NT2/D1 (cell line): ENCODE data around the gene CCDC39.
A peak's percentile ranks its signal among the peaks of the same experiment; 100 is the strongest.
"Not testable (repeated sequence)": the region's sequence is repeated elsewhere in the genome, so short reads cannot be mapped to it uniquely, and the experiment has no call there.

Source experiments
- DNase-seq: peaks from one replicate; pipeline ENCODE4 v3.0.0-alpha.2; 2011; ENCODE audit warnings: low read depth, low spot score
- H3K27me3 ChIP-seq: 2 replicates; pipeline ENCODE4 v1.6.0; 2011; ENCODE audit warnings: mild to moderate bottlenecking; ENCODE audit not compliant: insufficient read length, insufficient read depth
- H3K36me3 ChIP-seq: 2 replicates; pipeline ENCODE4 v1.6.1; 2011; ENCODE audit warnings: mild to moderate bottlenecking, low read length, mixed read lengths; ENCODE audit not compliant: insufficient read depth, insufficient read length
- H3K4me1 ChIP-seq: 2 replicates; pipeline ENCODE4 v1.5.1; 2011; ENCODE audit not compliant: insufficient read depth, insufficient read length
- H3K4me3 ChIP-seq: 2 replicates; pipeline ENCODE4 v1.5.1; 2011; ENCODE audit warnings: low read depth; ENCODE audit not compliant: insufficient read length
- H3K9ac ChIP-seq: 2 replicates; pipeline ENCODE4 v1.6.0; 2011; ENCODE audit warnings: low read depth; ENCODE audit not compliant: insufficient read length
- H3K9me3 ChIP-seq: 2 replicates; pipeline ENCODE4 v1.5.1; 2011; ENCODE audit warnings: mild to moderate bottlenecking, low read length; ENCODE audit not compliant: insufficient read depth
- SUZ12 ChIP-seq: IDR thresholded peaks from 2 replicates; pipeline ENCODE4 v1.6.1; 2011; ENCODE audit not compliant: insufficient read length, insufficient read depth; ENCODE audit errors: extremely low read depth
- YY1 ChIP-seq: IDR thresholded peaks from 2 replicates; pipeline ENCODE4 v1.6.1; 2011; ENCODE audit not compliant: insufficient read length, insufficient read depth
- ZNF274 ChIP-seq: IDR thresholded peaks from 2 replicates; pipeline ENCODE4 v1.6.1; 2011; ENCODE audit warnings: mild to moderate bottlenecking, low read depth, low read length

The CCDC39 gene

GRCh38 chr3:180601688-180602666 is 77.3 kb downstream of the CCDC39 start, which contains the start of gene TTC14:
TTC14 (plus strand) TSS chr3:180602163; CDS start chr3:180602262, 99 bp downstream.
- DNase-seq, result peak; percentile 87
- TF ChIP-seq SUZ12, result no peak
- no peak for TF ChIP-seq YY1
- no peak for TF ChIP-seq ZNF274
- Histone ChIP-seq H3K4me3 (peak within 1 kb of the TSS; percentile 90), H3K36me3 (peaks cover 36% of the 10 kb centered on the region), H3K27me3 (no peaks in the 10 kb centered on the region), H3K4me1 (no peaks in the 10 kb centered on the region), H3K9me3 (no peaks in the 10 kb centered on the region), H3K9ac (peak within 1 kb of the TSS; percentile 91)

GRCh38 chr3:180600473-180600872 is 78.8 kb downstream of the CCDC39 start:
- H3K9me3 ChIP-seq, result no peaks in the 10 kb centered on the region
- H3K9ac ChIP-seq, result no peak overlapping the region
- peaks cover 23% of the 10 kb centered on the region for H3K36me3 ChIP-seq
- no peak for DNase-seq
- no peaks in the 10 kb centered on the region for H3K4me1 ChIP-seq
- TF ChIP-seq ZNF274 (no peak), SUZ12 (no peak), YY1 (no peak)
- no peak overlapping the region for H3K4me3 ChIP-seq
- H3K27me3 ChIP-seq, result no peaks in the 10 kb centered on the region

GRCh38 chr3:180595559-180595935 is 83.7 kb downstream of the CCDC39 start:
- H3K9me3 ChIP-seq, result no peaks in the 10 kb centered on the region
- no peak for DNase-seq
- no peaks in the 10 kb centered on the region for H3K27me3 ChIP-seq
- H3K4me1 ChIP-seq, result no peaks in the 10 kb centered on the region
- no peak overlapping the region for H3K9ac ChIP-seq
- H3K36me3 ChIP-seq, result no peaks in the 10 kb centered on the region
- TF ChIP-seq YY1, result no peak
- TF ChIP-seq ZNF274, result no peak
- no peak for TF ChIP-seq SUZ12
- no peak overlapping the region for H3K4me3 ChIP-seq

GRCh38 chr3:180594631-180595558 is 84.4 kb downstream of the CCDC39 start:
- Histone ChIP-seq H3K9ac (no peak overlapping the region), H3K27me3 (no peaks in the 10 kb centered on the region), H3K4me1 (no peaks in the 10 kb centered on the region), H3K9me3 (no peaks in the 10 kb centered on the region), H3K4me3 (no peak overlapping the region), H3K36me3 (no peaks in the 10 kb centered on the region)
- peak; percentile 13 for DNase-seq
- TF ChIP-seq YY1, result no peak
- no peak for TF ChIP-seq SUZ12

DNA sequence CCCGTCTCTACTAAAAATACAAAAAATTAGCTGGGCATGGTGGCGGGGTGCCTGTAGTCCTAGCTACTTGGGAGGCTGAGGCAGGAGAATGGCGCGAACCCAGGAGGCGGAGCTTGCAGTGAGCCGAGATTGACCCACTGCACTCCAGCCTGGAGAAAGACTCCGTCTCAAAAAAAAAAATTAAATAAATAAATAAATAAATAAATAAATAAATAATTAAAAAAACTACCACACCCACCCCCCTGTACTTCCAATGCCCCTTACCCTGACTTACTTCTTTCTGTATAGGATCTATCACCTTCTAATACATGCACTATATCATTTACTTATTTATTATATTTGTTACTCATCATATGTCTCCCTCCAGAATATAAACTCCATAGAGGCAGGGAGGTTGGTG is 85.7 kb downstream of the CCDC39 start:
- H3K27me3 ChIP-seq, H3K4me3 ChIP-seq, H3K4me1 ChIP-seq, DNase-seq, H3K9me3 ChIP-seq, H3K36me3 ChIP-seq, H3K9ac ChIP-seq: not testable (repeated sequence)

GRCh38 chr3:180590396-180590795 is 88.9 kb downstream of the CCDC39 start:
- no peak overlapping the region for H3K9ac ChIP-seq
- no peaks in the 10 kb centered on the region for H3K36me3 ChIP-seq
- TF ChIP-seq ZNF274, result no peak
- no peak for TF ChIP-seq SUZ12
- no peak for TF ChIP-seq YY1
- H3K4me3 ChIP-seq, result no peak overlapping the region
- H3K27me3 ChIP-seq, result no peaks in the 10 kb centered on the region
- H3K9me3 ChIP-seq, result no peaks in the 10 kb centered on the region
- no peak for DNase-seq
- no peaks in the 10 kb centered on the region for H3K4me1 ChIP-seq

GRCh38 chr3:180580934-180581333 is 98.4 kb downstream of the CCDC39 start:
- H3K36me3 ChIP-seq, result no peaks in the 10 kb centered on the region
- no peaks in the 10 kb centered on the region for H3K9me3 ChIP-seq
- H3K9ac ChIP-seq, result no peak overlapping the region
- H3K4me1 ChIP-seq, result no peaks in the 10 kb centered on the region
- DNase-seq, result no peak
- H3K4me3 ChIP-seq, result no peak overlapping the region
- no peak for TF ChIP-seq YY1
- TF ChIP-seq ZNF274, result no peak
- TF ChIP-seq SUZ12, result no peak
- no peaks in the 10 kb centered on the region for H3K27me3 ChIP-seq

DNA sequence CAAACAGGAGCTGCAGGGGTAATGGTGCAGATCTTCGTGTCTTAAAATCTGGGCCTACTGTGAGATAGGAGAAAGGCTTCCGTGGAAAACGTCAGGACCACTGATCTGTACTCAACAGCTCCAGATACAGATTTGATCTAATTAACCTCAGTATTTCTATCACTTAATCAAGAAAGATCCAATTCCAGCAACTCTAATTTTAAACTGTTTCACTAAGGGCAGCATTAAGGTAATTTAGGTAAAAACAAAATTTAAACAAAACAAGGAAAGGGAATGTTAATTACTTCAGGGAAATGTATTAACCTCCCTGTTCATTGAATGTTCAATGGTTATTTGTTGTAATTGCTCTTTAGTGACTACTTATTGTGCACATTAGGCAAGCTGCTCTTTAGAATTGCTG is 103.7 kb downstream of the CCDC39 start:
- TF ChIP-seq YY1, result no peak
- no peak for TF ChIP-seq ZNF274
- no peak for TF ChIP-seq SUZ12
- no peak for DNase-seq
- Histone ChIP-seq H3K36me3 (no peaks in the 10 kb centered on the region), H3K9ac (no peak overlapping the region), H3K27me3 (no peaks in the 10 kb centered on the region), H3K9me3 (no peaks in the 10 kb centered on the region), H3K4me1 (no peaks in the 10 kb centered on the region), H3K4me3 (no peak overlapping the region)
